GM12878 (cell line): ENCODE measurements around the gene NRG2.

ENCODE experiments used
- EED ChIP-seq: sonication (generic); IDR thresholded peaks from 2 replicates; pipeline ENCODE4 v1.6.1; 2016; ENCODE audit warnings: antibody characterized with exemption, low read depth
- EZH2 ChIP-seq: IDR thresholded peaks from 2 replicates; pipeline ENCODE4 v1.6.1; 2012; ENCODE audit warnings: low read depth, mild to moderate bottlenecking, control low read depth, inconsistent platforms, low read length, borderline replicate concordance; ENCODE audit not compliant: control insufficient read depth
- NRF1 ChIP-seq: conservative IDR thresholded peaks from 2 replicates; pipeline ENCODE4 v1.6.1; 2011; ENCODE audit warnings: mild to moderate bottlenecking, low read depth, low read length, improper control_type of control experiment
- RCOR1 ChIP-seq: conservative IDR thresholded peaks from 2 replicates; pipeline ENCODE4 v1.6.1; 2012; ENCODE audit warnings: low read depth, low read length, improper control_type of control experiment
- SMC3 ChIP-seq: IDR thresholded peaks from 2 replicates; pipeline ENCODE4 v1.6.1; 2011; ENCODE audit warnings: low read length, improper control_type of control experiment, borderline replicate concordance
- TAF1 ChIP-seq: IDR thresholded peaks from 2 replicates; pipeline ENCODE4 v1.6.1; 2011; ENCODE audit warnings: mild to moderate bottlenecking, low read depth, low read length, borderline replicate concordance
- YBX1 ChIP-seq: fragments of 450-650 bp; IDR thresholded peaks from 2 replicates; pipeline ENCODE4 v1.6.1; 2016; ENCODE audit warnings: antibody characterized with exemption
- TF ChIP-seq, protein P1 (sequence below), 3 experiments: IDR thresholded peaks in 2 of 3; conservative IDR thresholded peaks in 1 of 3; 2 replicates each; pipeline ENCODE4 v1.5.1; 2011; ENCODE audit warnings: low read depth in 3 of 3, low read length in 3 of 3, mild to moderate bottlenecking in 3 of 3, control low read depth in 2 of 3, moderate library complexity in 2 of 3, inconsistent platforms in 1 of 3, mixed read lengths in 1 of 3; ENCODE audit not compliant: control insufficient read depth in 2 of 3, insufficient read depth in 1 of 3; ENCODE audit errors: extremely low read depth in 1 of 3
- TF ChIP-seq, protein P2 (sequence below): IDR thresholded peaks from 2 replicates; pipeline ENCODE4 v1.6.1; 2012; ENCODE audit warnings: low read depth, low read length, improper control_type of control experiment
- TF ChIP-seq, protein P3 (sequence below): IDR thresholded peaks from 2 replicates; pipeline ENCODE4 v1.6.1; 2012; ENCODE audit warnings: low read length, inconsistent platforms

DNA sequence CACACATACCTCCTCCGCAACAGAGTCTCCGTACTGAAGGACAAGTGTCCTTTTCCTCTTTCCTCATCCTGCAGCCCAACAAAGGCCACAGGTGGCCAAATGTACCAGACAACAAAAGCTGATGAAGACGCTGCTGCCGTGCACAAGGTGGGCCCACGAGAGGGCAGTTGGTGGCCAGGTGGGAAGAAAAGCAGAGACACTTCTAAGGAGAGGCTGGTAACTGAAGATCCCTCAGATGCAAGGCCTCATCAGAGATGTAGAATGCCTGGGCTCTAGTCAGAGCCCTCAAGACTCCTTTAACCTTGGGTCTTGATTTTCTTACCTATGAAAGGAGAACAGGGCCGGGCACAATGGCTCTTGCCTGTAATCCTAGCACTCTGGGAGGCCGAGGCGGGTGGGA, 75.7 kb downstream of the NRG2 start:
- TF ChIP-seq, protein P1, sequence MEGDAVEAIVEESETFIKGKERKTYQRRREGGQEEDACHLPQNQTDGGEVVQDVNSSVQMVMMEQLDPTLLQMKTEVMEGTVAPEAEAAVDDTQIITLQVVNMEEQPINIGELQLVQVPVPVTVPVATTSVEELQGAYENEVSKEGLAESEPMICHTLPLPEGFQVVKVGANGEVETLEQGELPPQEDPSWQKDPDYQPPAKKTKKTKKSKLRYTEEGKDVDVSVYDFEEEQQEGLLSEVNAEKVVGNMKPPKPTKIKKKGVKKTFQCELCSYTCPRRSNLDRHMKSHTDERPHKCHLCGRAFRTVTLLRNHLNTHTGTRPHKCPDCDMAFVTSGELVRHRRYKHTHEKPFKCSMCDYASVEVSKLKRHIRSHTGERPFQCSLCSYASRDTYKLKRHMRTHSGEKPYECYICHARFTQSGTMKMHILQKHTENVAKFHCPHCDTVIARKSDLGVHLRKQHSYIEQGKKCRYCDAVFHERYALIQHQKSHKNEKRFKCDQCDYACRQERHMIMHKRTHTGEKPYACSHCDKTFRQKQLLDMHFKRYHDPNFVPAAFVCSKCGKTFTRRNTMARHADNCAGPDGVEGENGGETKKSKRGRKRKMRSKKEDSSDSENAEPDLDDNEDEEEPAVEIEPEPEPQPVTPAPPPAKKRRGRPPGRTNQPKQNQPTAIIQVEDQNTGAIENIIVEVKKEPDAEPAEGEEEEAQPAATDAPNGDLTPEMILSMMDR (IDR thresholded peaks at IDR 0.05 in 2 of 3, conservative IDR thresholded peaks at IDR 0.05 in 1 of 3; ENCODE audit: control insufficient read depth in 2 of 3, extremely low read depth in 1 of 3, insufficient read depth in 1 of 3, low read depth in 3 of 3, low read length in 3 of 3): no peak
- TF ChIP-seq, protein P2, sequence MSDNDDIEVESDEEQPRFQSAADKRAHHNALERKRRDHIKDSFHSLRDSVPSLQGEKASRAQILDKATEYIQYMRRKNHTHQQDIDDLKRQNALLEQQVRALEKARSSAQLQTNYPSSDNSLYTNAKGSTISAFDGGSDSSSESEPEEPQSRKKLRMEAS: no peak
- TF ChIP-seq TAF1 (no peak), SMC3 (no peak), RCOR1 (no peak), EED (no peak), NRF1 (no peak), YBX1 (no peak), EZH2 (no peak)
- TF ChIP-seq, protein P3, sequence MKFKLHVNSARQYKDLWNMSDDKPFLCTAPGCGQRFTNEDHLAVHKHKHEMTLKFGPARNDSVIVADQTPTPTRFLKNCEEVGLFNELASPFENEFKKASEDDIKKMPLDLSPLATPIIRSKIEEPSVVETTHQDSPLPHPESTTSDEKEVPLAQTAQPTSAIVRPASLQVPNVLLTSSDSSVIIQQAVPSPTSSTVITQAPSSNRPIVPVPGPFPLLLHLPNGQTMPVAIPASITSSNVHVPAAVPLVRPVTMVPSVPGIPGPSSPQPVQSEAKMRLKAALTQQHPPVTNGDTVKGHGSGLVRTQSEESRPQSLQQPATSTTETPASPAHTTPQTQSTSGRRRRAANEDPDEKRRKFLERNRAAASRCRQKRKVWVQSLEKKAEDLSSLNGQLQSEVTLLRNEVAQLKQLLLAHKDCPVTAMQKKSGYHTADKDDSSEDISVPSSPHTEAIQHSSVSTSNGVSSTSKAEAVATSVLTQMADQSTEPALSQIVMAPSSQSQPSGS: no peak
